Neural cell (in vitro differentiated cells): ENCODE data around the gene RSU1. TPM values are rescaled to one million over a fixed set of nuclear protein-coding genes. Genes with fewer than 3 reads are reported as not detected.

ENCODE experiments used
- H2AFZ ChIP-seq: fragments of 200-600, 300-800 bp; sonication (generic), shearing (Covaris generic); 2 replicates; pipeline ENCODE4 v1.6.0; 2014; ENCODE audit warnings: low read depth, mild to moderate bottlenecking, antibody characterized with exemption, low read length, moderate library complexity
- H3F3A ChIP-seq: fragments of 200-600 bp; shearing (Covaris generic); 2 replicates; pipeline ENCODE4 v1.6.1; 2016; ENCODE audit warnings: mild to moderate bottlenecking, moderate library complexity, mixed read lengths, antibody characterized with exemption, low read length; ENCODE audit not compliant: insufficient read depth, poor library complexity, severe bottlenecking
- H3K27ac ChIP-seq: fragments of 200-600, 300-800 bp; sonication (generic), shearing (Covaris generic); 2 replicates; pipeline ENCODE4 v1.5.1; 2014; ENCODE audit warnings: mild to moderate bottlenecking, low read length, moderate library complexity
- H3K27me3 ChIP-seq: fragments of 300-800, 200-600 bp; sonication (generic), shearing (Covaris generic); 2 replicates; pipeline ENCODE4 v1.6.0; 2014; ENCODE audit warnings: mild to moderate bottlenecking, low read depth, low read length, moderate library complexity; ENCODE audit not compliant: insufficient read depth
- H3K36me3 ChIP-seq: fragments of 300-800, 200-600 bp; sonication (generic), shearing (Covaris generic); 2 replicates; pipeline ENCODE4 v1.5.1; 2014; ENCODE audit warnings: mild to moderate bottlenecking, antibody characterized with exemption, low read length, moderate library complexity; ENCODE audit not compliant: insufficient read depth
- H3K4me2 ChIP-seq: fragments of 300-800, 200-600 bp; sonication (generic), shearing (Covaris generic); 2 replicates; pipeline ENCODE4 v1.6.0; 2014; ENCODE audit warnings: mild to moderate bottlenecking, low read length
- H3K4me3 ChIP-seq: fragments of 300-800, 200-600 bp; sonication (generic), shearing (Covaris generic); 2 replicates; pipeline ENCODE4 v1.5.1; 2014; ENCODE audit warnings: mild to moderate bottlenecking, low read length, moderate library complexity
- H3K79me2 ChIP-seq: fragments of 200-600 bp; shearing (Covaris generic); replicated peaks from 2 replicates; pipeline ENCODE4 v1.6.0; 2014; ENCODE audit warnings: mild to moderate bottlenecking, low read length, moderate library complexity; ENCODE audit not compliant: insufficient read depth
- H3K9ac ChIP-seq: fragments of 300-800, 200-600 bp; sonication (generic), shearing (Covaris generic); 2 replicates; pipeline ENCODE4 v1.6.1; 2016; ENCODE audit warnings: mild to moderate bottlenecking, low read length, mixed read lengths
- H3K9me2 ChIP-seq: fragments of 200-600 bp; shearing (Covaris generic); 2 replicates; pipeline ENCODE4 v1.6.1; 2016; ENCODE audit warnings: mild to moderate bottlenecking, low read length, mixed read lengths; ENCODE audit not compliant: insufficient read depth
- H3K9me3 ChIP-seq: fragments of 200-600, 300-800 bp; sonication (generic), shearing (Covaris generic); 2 replicates; pipeline ENCODE4 v1.6.1; 2016; ENCODE audit warnings: mild to moderate bottlenecking, mixed run types, low read length, moderate library complexity, mixed read lengths
- H4K20me1 ChIP-seq: fragments of 200-600 bp; shearing (Covaris generic); 2 replicates; pipeline ENCODE4 v1.6.1; 2016; ENCODE audit warnings: mild to moderate bottlenecking, mixed run types; ENCODE audit not compliant: insufficient read depth
- CTCF ChIP-seq: fragments of 450-650 bp; IDR thresholded peaks from 2 replicates; pipeline ENCODE4 v1.5.1; 2014; ENCODE audit warnings: antibody characterized with exemption, mild to moderate bottlenecking, moderate library complexity; ENCODE audit not compliant: poor library complexity, severe bottlenecking
- EP300 ChIP-seq: fragments of 450-650 bp; conservative IDR thresholded peaks from 2 replicates; pipeline ENCODE4 v1.6.1; 2014; ENCODE audit warnings: antibody characterized with exemption, mild to moderate bottlenecking, moderate library complexity; ENCODE audit not compliant: poor library complexity, severe bottlenecking
- EZH2 ChIP-seq: fragments of 200-600, 300-800 bp; shearing (Covaris generic), sonication (generic); IDR thresholded peaks from 2 replicates; pipeline ENCODE4 v1.6.1; 2014; ENCODE audit warnings: antibody characterized with exemption, low read length, borderline replicate concordance, mild to moderate bottlenecking; ENCODE audit not compliant: insufficient read depth, poor library complexity, severe bottlenecking
- MXI1 ChIP-seq: fragments of 450-650 bp; conservative IDR thresholded peaks from 2 replicates; pipeline ENCODE4 v1.6.1; 2014; ENCODE audit warnings: antibody characterized with exemption, mild to moderate bottlenecking; ENCODE audit not compliant: poor library complexity, severe bottlenecking
- POLR2AphosphoS5 ChIP-seq: IDR thresholded peaks from 2 replicates; pipeline ENCODE4 v1.6.1; 2012
- RAD21 ChIP-seq: fragments of 450-650 bp; conservative IDR thresholded peaks from 2 replicates; pipeline ENCODE4 v1.6.1; 2014; ENCODE audit warnings: antibody characterized with exemption, mild to moderate bottlenecking, moderate library complexity
- REST ChIP-seq: IDR thresholded peaks from 2 replicates; pipeline ENCODE4 v1.6.1; 2012; ENCODE audit warnings: borderline replicate concordance
- SMC3 ChIP-seq: fragments of 450-650 bp; conservative IDR thresholded peaks from 2 replicates; pipeline ENCODE4 v1.6.1; 2014; ENCODE audit warnings: antibody characterized with exemption, mild to moderate bottlenecking, moderate library complexity; ENCODE audit not compliant: poor library complexity
- TAF1 ChIP-seq: IDR thresholded peaks from 2 replicates; pipeline ENCODE4 v1.6.1; 2012; ENCODE audit warnings: low read depth
- polyA plus RNA-seq: library from polyadenylated mRNA; depleted of rRNA; stranded (reverse); fragments of >200 nt; gene quantifications from 2 replicates; pipeline ENCODE4 v1.2.3, GENCODE V29; 2014

The RSU1 gene
- polyA plus RNA-seq, 1 donor from 2014 or later, result 18.7 TPM

GRCh38 chr10:16865766-16866165 lies 48.5 kb upstream of the RSU1 start:
- Histone ChIP-seq H3K79me2 (no peaks in the 10 kb centered on the region), H2AFZ (no peak overlapping the region), H3K27ac (no peak overlapping the region), H3K4me2 (no peak overlapping the region), H3K9ac (no peak overlapping the region), H3K9me3 (no peaks in the 10 kb centered on the region), H3K36me3 (no peaks in the 10 kb centered on the region), H3K4me3 (no peak overlapping the region), H3K27me3 (no peaks in the 10 kb centered on the region), H3K9me2 (no peaks in the 10 kb centered on the region), H3F3A (no peaks in the 10 kb centered on the region), H4K20me1 (no peaks in the 10 kb centered on the region)
- TF ChIP-seq REST (no peak), MXI1 (no peak), EP300 (no peak), CTCF (no peak), TAF1 (no peak), SMC3 (no peak), RAD21 (no peak), POLR2AphosphoS5 (no peak), EZH2 (no peak)

- Histone ChIP-seq H3K9me3 (no peaks in the 10 kb centered on the region), H3K36me3 (no peaks in the 10 kb centered on the region), H4K20me1 (no peaks in the 10 kb centered on the region), H3K4me2 (no peak overlapping the region), H3K27ac (no peak overlapping the region), H3K79me2 (no peaks in the 10 kb centered on the region), H3F3A (no peaks in the 10 kb centered on the region), H3K27me3 (no peaks in the 10 kb centered on the region), H2AFZ (no peak overlapping the region), H3K9ac (no peak overlapping the region), H3K9me2 (no peaks in the 10 kb centered on the region), H3K4me3 (no peak overlapping the region)
- TF ChIP-seq MXI1 (no peak), RAD21 (no peak), EZH2 (no peak), SMC3 (no peak), TAF1 (no peak), EP300 (no peak), REST (no peak), POLR2AphosphoS5 (no peak), CTCF (no peak)
Measured at GRCh38 chr10:16863766-16864165, 46.5 kb upstream of the RSU1 start.
